GM19023 (cell line): ENCODE results near the gene GKN2.
"Not testable (repeated sequence)": the region's sequence is repeated elsewhere in the genome, so short reads cannot be mapped to it uniquely, and the experiment has no call there.

Experiments used
- ATAC-seq: cut with Tn5 transposase; IDR thresholded peaks from one replicate; pipeline ENCODE4 v1.9.1; 2021; ENCODE audit warnings: mild to moderate bottlenecking, moderate library complexity; ENCODE audit not compliant: unreplicated experiment

GKN2 gene

GRCh38 chr2:68964282-68964681, 11.6 kb upstream of the GKN2 start:
- no peak for ATAC-seq

GRCh38 chr2:68961380-68961779, 8.7 kb upstream of the GKN2 start:
- no peak for ATAC-seq

- no peak for ATAC-seq
Observed at GRCh38 chr2:68959001-68959400, 6.3 kb upstream of the GKN2 start.

- ATAC-seq: not testable (repeated sequence)
Observed at GRCh38 chr2:68955432-68955831, 2.7 kb upstream of the GKN2 start.

- ATAC-seq: no peak
Observed at GRCh38 chr2:68951899-68952298, 794 bp downstream of the GKN2 start.

- no peak for ATAC-seq
Observed at GRCh38 chr2:68948710-68949109, 4.0 kb downstream of the GKN2 start.

- no peak for ATAC-seq
Observed at GRCh38 chr2:68946117-68946516, 6.6 kb downstream of the GKN2 start.

GRCh38 chr2:68943581-68944568, 8.8 kb downstream of the GKN2 start:
- no peak for ATAC-seq

GRCh38 chr2:68942827-68943226, 9.9 kb downstream of the GKN2 start:
- no peak for ATAC-seq

GRCh38 chr2:68940369-68940768, 12.3 kb downstream of the GKN2 start:
- ATAC-seq: no peak

GRCh38 chr2:68939962-68940361, 12.7 kb downstream of the GKN2 start:
- no peak for ATAC-seq

- ATAC-seq: no peak
Observed at GRCh38 chr2:68938938-68939337, 13.8 kb downstream of the GKN2 start.

GRCh38 chr2:68937346-68938055, 15.2 kb downstream of the GKN2 start:
- ATAC-seq: no peak

GRCh38 chr2:68936889-68937288, 15.8 kb downstream of the GKN2 start:
- no peak for ATAC-seq

- no peak for ATAC-seq
Observed at GRCh38 chr2:68936427-68936826, 16.3 kb downstream of the GKN2 start.

- no peak for ATAC-seq
Observed at GRCh38 chr2:68935471-68935870, 17.2 kb downstream of the GKN2 start.

- no peak for ATAC-seq
Observed at GRCh38 chr2:68934021-68934420, 18.7 kb downstream of the GKN2 start.

- ATAC-seq: no peak
Observed at GRCh38 chr2:68932402-68932801, 20.3 kb downstream of the GKN2 start.

GRCh38 chr2:68931799-68932198, 20.9 kb downstream of the GKN2 start:
- no peak for ATAC-seq

GRCh38 chr2:68931149-68931711, 21.5 kb downstream of the GKN2 start:
- no peak for ATAC-seq

GRCh38 chr2:68926796-68927195, 25.9 kb downstream of the GKN2 start:
- no peak for ATAC-seq
